Spleen (tissue), 11 donors: ENCODE data around the gene GPRIN2. TPM values are rescaled to one million over a fixed set of nuclear protein-coding genes. Genes with fewer than 3 reads are reported as not detected.
"Not testable (repeated sequence)": the region's sequence is repeated elsewhere in the genome, so short reads cannot be mapped to it uniquely, and the experiment has no call there.

Source experiments
- DNase-seq: peaks from one replicate; pipeline ENCODE4 v3.0.0-alpha.2; 2020
- H3K27ac ChIP-seq, 8 donors: fragments of 200-600 bp; sonication (generic) in 7 of 8; 1 replicate in 4 of 8; 2 replicates in 4 of 8; pipeline versions ENCODE4 v1.5.0 to v1.8.0; 2016 to 2021; ENCODE audit warnings: inconsistent platforms in 4 of 8, mild to moderate bottlenecking in 4 of 8, moderate library complexity in 1 of 8
- H3K27me3 ChIP-seq, 7 donors: fragments of 200-600 bp; sonication (generic) in 6 of 7; replicated peaks in 1 of 7; 1 replicate in 4 of 7; 2 replicates in 3 of 7; pipeline versions ENCODE4 v1.5.0 to v1.8.0; 2016 to 2021; ENCODE audit warnings: inconsistent platforms in 3 of 7, mild to moderate bottlenecking in 1 of 7
- H3K36me3 ChIP-seq, 6 donors: fragments of 200-600 bp; sonication (generic) in 5 of 6; 1 replicate in 4 of 6; 2 replicates in 2 of 6; pipeline versions ENCODE4 v1.5.0 to v1.8.0; 2016 to 2021; ENCODE audit warnings: inconsistent platforms in 2 of 6
- H3K4me1 ChIP-seq, 6 donors: fragments of 200-600 bp; sonication (generic) in 5 of 6; 1 replicate in 3 of 6; 2 replicates in 3 of 6; pipeline versions ENCODE4 v1.5.0 to v1.8.0; 2016 to 2021; ENCODE audit warnings: inconsistent platforms in 3 of 6
- H3K4me3 ChIP-seq, 8 donors: fragments of 200-600 bp; sonication (generic) in 7 of 8; 1 replicate in 4 of 8; 2 replicates in 4 of 8; pipeline versions ENCODE4 v1.5.0 to v1.8.0; 2016 to 2021; ENCODE audit warnings: inconsistent platforms in 4 of 8, mild to moderate bottlenecking in 4 of 8, moderate library complexity in 2 of 8
- H3K9me3 ChIP-seq, 8 donors: fragments of 200-600 bp; sonication (generic) in 7 of 8; 1 replicate in 4 of 8; 2 replicates in 4 of 8; pipeline versions ENCODE4 v1.5.0 to v1.8.0; 2016 to 2021; ENCODE audit warnings: inconsistent platforms in 4 of 8
- POLR2A ChIP-seq, 3 donors: fragments of 450-650 bp; IDR thresholded peaks; one replicate each; pipeline ENCODE4 v1.5.1; 2017; ENCODE audit warnings: antibody characterized with exemption in 3 of 3, mild to moderate bottlenecking in 1 of 3
- POLR2AphosphoS5 ChIP-seq, 3 donors: sonication (generic); formaldehyde crosslinking; IDR thresholded peaks; one replicate each; pipeline ENCODE4 v1.5.1; 2017; ENCODE audit warnings: antibody characterized with exemption in 3 of 3
- WGBS, 5 donors: extraction: QIAGEN DNeasy Blood & Tissue Kit in 3 of 5; methylation state at CpG; one replicate each; pipeline versions ENCODE4 v1.1.5 to v1.1.7; 2013 to 2018; 5-methylcytosine and 5-hydroxymethylcytosine counted together
- intact Hi-C: fragments of 100-400 bp; cut with DNase I; formaldehyde crosslinking; loops from one replicate; pipeline ENCODE4 v1.15.0; 2023; ENCODE audit warnings: low total_unique reads
- polyA plus RNA-seq, 3 donors: library from polyadenylated mRNA; stranded (reverse); fragments of 200-250 nt; gene quantifications; one replicate each; pipeline ENCODE4 v1.2.1, GENCODE V29; 2013
- total RNA-seq, 7 donors: library from RNA; depleted of rRNA in 3 of 7; stranded (reverse); fragments of >200 nt in 3 of 7; fragmentation: NEBNext Ultra II Directional in 4 of 7; extraction: Animal tissue kit (Norgen Biotek cat#: 25700) in 4 of 7; gene quantifications; one replicate each; pipeline versions ENCODE4 v1.1.0 to v1.2.1, GENCODE V29; 2016 to 2021
- TF ChIP-seq, protein P1 (sequence below), 11 experiments: fragments of 200-600 bp in 7 of 11; fragments of 450-650 bp in 4 of 11; sonication (generic) in 4 of 11; IDR thresholded peaks in 8 of 11; conservative IDR thresholded peaks in 3 of 11; 1 replicate in 7 of 11; 2 replicates in 4 of 11; pipeline versions ENCODE4 v1.4.0 to v1.8.0; 2016 to 2021; ENCODE audit warnings: antibody characterized with exemption in 11 of 11, inconsistent platforms in 4 of 11, mild to moderate bottlenecking in 1 of 11
- donor health status: healthy with polysubstance abuse.
- donor health status: DM: no; HTN: no; CAD: no; lungs with moderate emphysema.
- donor health status: DM: no; HTN: no; CAD: no.
- donor health status: Bipolar disorder and iron deficiency.
- donor health status: healthy.
- donor health status: DM: no; HTN: no; CAD: no.
- donor health status: DM: yes; HTN: yes; CAD: no.

The GPRIN2 gene
- total and polyA plus RNA-seq, 10 donors: not detected

GRCh38 chr10:46514899-46515298 lies 41.6 kb downstream of the GPRIN2 start:
- TF ChIP-seq POLR2A (IDR thresholded peaks at IDR 0.05) (no peak), POLR2AphosphoS5 (IDR thresholded peaks at IDR 0.05) (no peak)
- TF ChIP-seq, protein P1, sequence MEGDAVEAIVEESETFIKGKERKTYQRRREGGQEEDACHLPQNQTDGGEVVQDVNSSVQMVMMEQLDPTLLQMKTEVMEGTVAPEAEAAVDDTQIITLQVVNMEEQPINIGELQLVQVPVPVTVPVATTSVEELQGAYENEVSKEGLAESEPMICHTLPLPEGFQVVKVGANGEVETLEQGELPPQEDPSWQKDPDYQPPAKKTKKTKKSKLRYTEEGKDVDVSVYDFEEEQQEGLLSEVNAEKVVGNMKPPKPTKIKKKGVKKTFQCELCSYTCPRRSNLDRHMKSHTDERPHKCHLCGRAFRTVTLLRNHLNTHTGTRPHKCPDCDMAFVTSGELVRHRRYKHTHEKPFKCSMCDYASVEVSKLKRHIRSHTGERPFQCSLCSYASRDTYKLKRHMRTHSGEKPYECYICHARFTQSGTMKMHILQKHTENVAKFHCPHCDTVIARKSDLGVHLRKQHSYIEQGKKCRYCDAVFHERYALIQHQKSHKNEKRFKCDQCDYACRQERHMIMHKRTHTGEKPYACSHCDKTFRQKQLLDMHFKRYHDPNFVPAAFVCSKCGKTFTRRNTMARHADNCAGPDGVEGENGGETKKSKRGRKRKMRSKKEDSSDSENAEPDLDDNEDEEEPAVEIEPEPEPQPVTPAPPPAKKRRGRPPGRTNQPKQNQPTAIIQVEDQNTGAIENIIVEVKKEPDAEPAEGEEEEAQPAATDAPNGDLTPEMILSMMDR (IDR thresholded peaks at IDR 0.05 in 8 of 11, conservative IDR thresholded peaks at IDR 0.05 in 3 of 11): no peak
- Histone ChIP-seq H3K36me3 (no peaks in the 10 kb centered on the region), H3K9me3 (no peaks in the 10 kb centered on the region), H3K27ac (no peak overlapping the region), H3K27me3 (peaks cover 0 to 6% (median 0%) of the 10 kb centered on the region in 7 donors), H3K4me3 (no peak overlapping the region), H3K4me1 (no peaks in the 10 kb centered on the region)
- intact Hi-C loops: no loop called here
- DNase-seq: peak; percentile 46
- WGBS, 5 donors: 76 to 83% (median 80%) methylated on average over 3 of the region's 3 CpGs

DNA sequence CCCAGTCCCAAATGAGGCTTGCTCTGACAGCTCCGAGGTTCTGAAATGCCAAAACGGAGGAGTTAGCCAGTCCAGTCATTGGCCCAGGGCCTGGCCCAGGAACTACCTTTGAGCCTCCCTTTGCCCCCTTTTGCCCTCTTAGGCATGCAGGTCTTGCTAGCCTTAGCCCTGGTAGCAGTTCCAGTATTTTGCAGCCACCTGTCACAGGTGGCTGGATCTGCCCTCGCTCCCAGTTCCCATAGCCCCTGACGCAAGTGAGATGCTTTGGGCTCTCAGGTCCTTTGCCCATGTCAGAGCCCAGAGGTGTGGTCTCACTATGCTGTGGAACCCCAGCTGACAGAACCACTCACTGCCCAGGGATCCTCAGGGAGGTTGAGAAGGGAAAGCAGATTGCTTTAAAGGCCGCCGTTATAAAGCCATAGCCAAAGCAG lies 42.0 kb downstream of the GPRIN2 start:
- WGBS, 5 donors: 74 to 89% (median 75%) methylated on average over 6 of the region's 6 CpGs
- H3K27ac ChIP-seq: no peak overlapping the region
- DNase-seq: peak; percentile 59
- no peaks in the 10 kb centered on the region for H3K4me1 ChIP-seq
- H3K9me3 ChIP-seq: no peaks in the 10 kb centered on the region
- intact Hi-C loops: no loop called here
- TF ChIP-seq POLR2AphosphoS5 (IDR thresholded peaks at IDR 0.05): no peak
- no peak for TF ChIP-seq POLR2A (IDR thresholded peaks at IDR 0.05)
- TF ChIP-seq, protein P1 (IDR thresholded peaks at IDR 0.05 in 8 of 11, conservative IDR thresholded peaks at IDR 0.05 in 3 of 11): no peak
- no peaks in the 10 kb centered on the region for H3K36me3 ChIP-seq
- H3K4me3 ChIP-seq: no peak overlapping the region
- H3K27me3 ChIP-seq: peaks cover 0 to 6% (median 0%) of the 10 kb centered on the region in 7 donors

DNA sequence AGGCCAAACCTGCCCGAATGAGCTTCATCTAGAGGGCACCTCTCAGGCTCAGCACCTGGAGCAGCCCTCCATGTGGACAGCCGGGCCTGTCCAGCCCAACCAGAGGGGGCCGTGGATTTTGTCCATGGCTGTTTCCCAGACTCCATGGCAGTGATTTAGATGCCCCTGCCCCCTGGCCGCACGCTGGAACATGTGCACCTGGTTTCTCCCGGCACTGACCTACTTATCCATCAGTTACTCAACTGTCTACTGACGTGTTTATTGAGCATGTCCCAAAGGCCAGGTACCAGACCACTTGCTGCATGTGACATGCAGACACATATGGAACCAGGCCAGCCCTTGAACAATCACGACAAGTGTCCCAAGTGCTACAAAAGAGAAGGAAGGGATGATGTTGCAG lies 43.1 kb downstream of the GPRIN2 start:
- no CpG with 5 or more reads among the region's 8 CpGs for WGBS, 5 donors
- not testable (repeated sequence) for DNase-seq

GRCh38 chr10:46512725-46513124 lies 43.7 kb downstream of the GPRIN2 start:
- intact Hi-C loops, H3K4me3 ChIP-seq, H3K36me3 ChIP-seq, H3K27ac ChIP-seq, H3K4me1 ChIP-seq, H3K9me3 ChIP-seq, H3K27me3 ChIP-seq, DNase-seq: not testable (repeated sequence)
- 90 to 100% (median 96%) methylated on average over 2 to 3 of the region's 7 CpGs for WGBS, 5 donors

More for the DNA sequence above, 43.1 kb downstream of the GPRIN2 start:
- H3K27ac ChIP-seq, intact Hi-C loops, H3K4me3 ChIP-seq, H3K9me3 ChIP-seq, H3K27me3 ChIP-seq, H3K4me1 ChIP-seq, H3K36me3 ChIP-seq: not testable (repeated sequence)

GRCh38 chr10:46512002-46512401 lies 44.5 kb downstream of the GPRIN2 start:
- DNase-seq, H3K27me3 ChIP-seq, H3K27ac ChIP-seq, H3K9me3 ChIP-seq, H3K36me3 ChIP-seq, H3K4me1 ChIP-seq, H3K4me3 ChIP-seq, intact Hi-C loops: not testable (repeated sequence)
- WGBS, 5 donors: no CpG with 5 or more reads among the region's 5 CpGs

Other genes with a start within 250 kb of the GPRIN2 start
- under 1 TPM in 2 of 7 donors, not detected in 5; 0.42 to 0.47 TPM for gene ANXA8L1, start 180.9 kb downstream of the GPRIN2 start, total RNA-seq
- gene ANXA8L1, start 180.9 kb downstream of the GPRIN2 start, polyA plus RNA-seq: under 1 TPM in 2 of 3 donors, not detected in 1; 0.04 to 0.21 TPM
- gene NPY4R, start 90.7 kb downstream of the GPRIN2 start, total RNA-seq: not detected
- gene NPY4R, start 90.7 kb downstream of the GPRIN2 start, polyA plus RNA-seq: not detected
- gene SYT15, start 22.5 kb upstream of the GPRIN2 start, total RNA-seq: 1 to 10 TPM in 6 of 7 donors, under 1 TPM in 1; 0.92 to 8.4 (median 3.2) TPM
- 1 to 10 TPM in 2 of 3 donors, under 1 TPM in 1; 0.20 to 1.5 (median 1.0) TPM for gene SYT15, start 22.5 kb upstream of the GPRIN2 start, polyA plus RNA-seq